Suprapubic skin (tissue), 4 donors: Measurements from ENCODE around the gene SWAP70.

Experiments
- POLR2A ChIP-seq, 2 donors: fragments of 450-650 bp; IDR thresholded peaks; one replicate each; pipeline ENCODE4 v1.6.1; 2017; ENCODE audit warnings: antibody characterized with exemption in 2 of 2, mild to moderate bottlenecking in 2 of 2, moderate library complexity in 2 of 2
- POLR2AphosphoS5 ChIP-seq, 3 donors: sonication (generic); formaldehyde crosslinking; IDR thresholded peaks; one replicate each; pipeline ENCODE4 v1.6.1; 2017; ENCODE audit warnings: antibody characterized with exemption in 3 of 3
- TF ChIP-seq, protein P1 (sequence below), 2 donors: fragments of 200-600 bp in 1 of 2; fragments of 450-650 bp in 1 of 2; sonication (generic) in 1 of 2; IDR thresholded peaks; one replicate each; pipeline ENCODE4 v1.5.1; 2016 to 2019; ENCODE audit warnings: antibody characterized with exemption in 2 of 2, mild to moderate bottlenecking in 1 of 2, moderate library complexity in 1 of 2

DNA sequence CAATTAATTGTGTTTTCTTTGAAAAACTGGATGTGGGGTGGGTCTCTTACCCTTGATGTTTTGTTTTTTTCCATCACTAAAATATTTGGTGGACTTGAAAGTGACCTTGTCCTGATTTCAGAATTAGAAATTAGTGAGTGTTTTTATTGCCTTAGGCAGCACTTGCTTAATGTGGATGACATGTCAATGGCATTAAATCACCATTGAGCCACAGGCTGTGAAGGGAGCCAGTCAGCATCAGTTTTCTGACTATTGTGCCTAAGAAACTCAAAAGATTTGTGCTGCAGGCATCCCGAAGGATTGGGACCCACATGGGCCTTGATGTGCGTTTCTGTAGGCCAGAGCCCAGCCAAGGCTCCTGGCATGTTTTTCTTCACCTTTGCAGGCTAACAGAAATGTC lies 53.8 kb downstream of the SWAP70 start:
- TF ChIP-seq, protein P1, sequence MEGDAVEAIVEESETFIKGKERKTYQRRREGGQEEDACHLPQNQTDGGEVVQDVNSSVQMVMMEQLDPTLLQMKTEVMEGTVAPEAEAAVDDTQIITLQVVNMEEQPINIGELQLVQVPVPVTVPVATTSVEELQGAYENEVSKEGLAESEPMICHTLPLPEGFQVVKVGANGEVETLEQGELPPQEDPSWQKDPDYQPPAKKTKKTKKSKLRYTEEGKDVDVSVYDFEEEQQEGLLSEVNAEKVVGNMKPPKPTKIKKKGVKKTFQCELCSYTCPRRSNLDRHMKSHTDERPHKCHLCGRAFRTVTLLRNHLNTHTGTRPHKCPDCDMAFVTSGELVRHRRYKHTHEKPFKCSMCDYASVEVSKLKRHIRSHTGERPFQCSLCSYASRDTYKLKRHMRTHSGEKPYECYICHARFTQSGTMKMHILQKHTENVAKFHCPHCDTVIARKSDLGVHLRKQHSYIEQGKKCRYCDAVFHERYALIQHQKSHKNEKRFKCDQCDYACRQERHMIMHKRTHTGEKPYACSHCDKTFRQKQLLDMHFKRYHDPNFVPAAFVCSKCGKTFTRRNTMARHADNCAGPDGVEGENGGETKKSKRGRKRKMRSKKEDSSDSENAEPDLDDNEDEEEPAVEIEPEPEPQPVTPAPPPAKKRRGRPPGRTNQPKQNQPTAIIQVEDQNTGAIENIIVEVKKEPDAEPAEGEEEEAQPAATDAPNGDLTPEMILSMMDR (IDR thresholded peaks at IDR 0.05): no peak
- no peak for TF ChIP-seq POLR2AphosphoS5 (IDR thresholded peaks at IDR 0.05)
- TF ChIP-seq POLR2A (IDR thresholded peaks at IDR 0.05): no peak
